K562 (cell line): ENCODE measurements around the gene ARFRP1. TPM values are rescaled to one million over a fixed set of nuclear protein-coding genes. Genes with fewer than 3 reads are reported as not detected.

Source experiments
- ATAC-seq: fragments of 200-7000 bp; cut with Tn5 transposase; 3 replicates; pipeline ENCODE4 v1.9.1; 2020; ENCODE audit warnings: moderate library complexity
- BruUV-seq: library from RNA; stranded (reverse); fragments of 400-500 nt; replicated peaks from 2 replicates; lab custom pipeline; 2021; lab: Mats Ljungman, UMichigan
- CTCF ChIA-PET: fragments of 300-600 bp; formaldehyde crosslinking; extraction: SDS; loops from one replicate; lab custom pipeline; 2021; ENCODE audit warnings: low intra/inter-chr PET ratio; lab: Yijun Ruan, JAX
- POLR2A ChIA-PET: fragments of 300-600, 350-650 bp; sonication (Branson Sonifier 250); formaldehyde crosslinking; extraction: SDS; loops from one replicate; lab custom pipeline; 2021; ENCODE audit warnings: antibody characterized with exemption, inconsistent platforms; lab: Yijun Ruan, JAX
- DNase-seq, 4 experiments: peaks; one replicate each; pipeline versions ENCODE4 v3.0.0 to v3.0.0-alpha.2; 2011 to 2018; ENCODE audit warnings: low spot score in 3 of 4, mixed read lengths in 3 of 4; ENCODE audit errors: extremely low read depth in 1 of 4
- FAIRE-seq: peaks from 2 replicates; lab custom pipeline; 2011; peaks lifted over from hg19 to GRCh38; lab: Jason Lieb, UNC
- H2AFZ ChIP-seq: 2 replicates; pipeline ENCODE4 v1.6.0; 2011; ENCODE audit warnings: low read depth, low read length, control low read depth, inconsistent platforms
- H3K27ac ChIP-seq: fragments of 200-600 bp; 3 replicates; pipeline ENCODE4 v1.8.0; 2011; ENCODE audit warnings: low read depth, mild to moderate bottlenecking, control low read depth, inconsistent platforms, low read length, moderate library complexity, mixed read lengths; ENCODE audit errors: extremely low read depth
- H3K27me3 ChIP-seq, 2 experiments: fragments of 300-600 bp in 1 of 2; 2 replicates in 1 of 2; 3 replicates in 1 of 2; pipeline versions ENCODE4 v1.6.0 to v1.8.0; 2011; ENCODE audit warnings: inconsistent platforms in 2 of 2, low read length in 2 of 2, mild to moderate bottlenecking in 1 of 2, mixed read lengths in 1 of 2, moderate library complexity in 1 of 2; ENCODE audit not compliant: control insufficient read depth in 2 of 2, insufficient read depth in 2 of 2
- H3K36me3 ChIP-seq: fragments of 300-600 bp; 3 replicates; pipeline ENCODE4 v1.8.0; 2011; ENCODE audit warnings: mild to moderate bottlenecking, low read length, inconsistent platforms; ENCODE audit not compliant: control insufficient read depth, insufficient read depth
- H3K4me1 ChIP-seq, 2 experiments: fragments of 200-600 bp in 1 of 2; replicated peaks in 1 of 2; 2 replicates in 1 of 2; 3 replicates in 1 of 2; pipeline versions ENCODE4 v1.5.1 to v1.8.0; 2011; ENCODE audit warnings: inconsistent platforms in 2 of 2, low read length in 2 of 2, mild to moderate bottlenecking in 1 of 2, mixed read lengths in 1 of 2, moderate library complexity in 1 of 2; ENCODE audit not compliant: control insufficient read depth in 2 of 2, insufficient read depth in 2 of 2
- H3K4me2 ChIP-seq: 2 replicates; pipeline ENCODE4 v1.6.1; 2011; ENCODE audit warnings: low read length, control low read depth, inconsistent platforms, mixed read lengths; ENCODE audit not compliant: insufficient read depth
- H3K4me3 ChIP-seq: fragments of 200-600 bp; sonication (generic), shearing (Covaris generic); 2 replicates; pipeline ENCODE4 v1.5.1; 2016; ENCODE audit warnings: control low read depth, inconsistent platforms
- H3K79me2 ChIP-seq: fragments of 200-600 bp; 3 replicates; pipeline ENCODE4 v1.8.0; 2011; ENCODE audit warnings: low read length, inconsistent platforms; ENCODE audit not compliant: control insufficient read depth, insufficient read depth
- H3K9ac ChIP-seq, 2 experiments: 2 replicates each; pipeline versions ENCODE4 v1.6.0 to v1.6.1; 2011; ENCODE audit warnings: low read depth in 2 of 2, low read length in 2 of 2, control low read depth in 1 of 2, inconsistent platforms in 1 of 2, mild to moderate bottlenecking in 1 of 2, mixed read lengths in 1 of 2; ENCODE audit not compliant: insufficient read depth in 1 of 2
- H3K9me1 ChIP-seq: one replicate; pipeline ENCODE4 v1.6.0; 2011; ENCODE audit warnings: inconsistent platforms, mild to moderate bottlenecking, low read length, moderate library complexity; ENCODE audit not compliant: control insufficient read depth, insufficient read depth
- H3K9me3 ChIP-seq: replicated peaks from 2 replicates; pipeline ENCODE4 v1.5.1; 2011; ENCODE audit warnings: low read depth, low read length, inconsistent platforms; ENCODE audit not compliant: control insufficient read depth, insufficient read depth
- H4K20me1 ChIP-seq: replicated peaks from 2 replicates; pipeline ENCODE4 v1.6.1; 2011; ENCODE audit warnings: low read length, inconsistent platforms, mixed read lengths; ENCODE audit not compliant: control insufficient read depth, insufficient read depth
- ATF7 ChIP-seq: fragments of 450-650 bp; IDR thresholded peaks from 2 replicates; pipeline ENCODE4 v1.7.1; 2014; ENCODE audit warnings: mild to moderate bottlenecking, moderate library complexity
- FIP1L1 ChIP-seq: fragments of 200-400 bp; formaldehyde crosslinking; IDR thresholded peaks from 2 replicates; pipeline ENCODE4 v1.6.1; 2018; ENCODE audit warnings: mild to moderate bottlenecking, low read depth, low read length; ENCODE audit not compliant: poor library complexity, severe bottlenecking
- FUS ChIP-seq: fragments of 200-400 bp; formaldehyde crosslinking; optimal IDR thresholded peaks from 2 replicates; pipeline ENCODE3; 2017; ENCODE audit warnings: low read depth, low read length
- HNRNPL ChIP-seq: fragments of 200-400 bp; formaldehyde crosslinking; IDR thresholded peaks from 2 replicates; pipeline ENCODE4 v1.6.1; 2017; ENCODE audit warnings: low read depth, mild to moderate bottlenecking, low read length
- LCOR ChIP-seq: sonication (generic); formaldehyde crosslinking; IDR thresholded peaks from 2 replicates; pipeline ENCODE4 v1.8.0; 2022; ENCODE audit warnings: mild to moderate bottlenecking, missing genetic modification reagents
- POLR2A ChIP-seq: fragments of 450-650 bp; conservative IDR thresholded peaks from 2 replicates; pipeline ENCODE4 v1.6.1; 2016
- RBFOX2 ChIP-seq: fragments of 200-400 bp; formaldehyde crosslinking; IDR thresholded peaks from 2 replicates; pipeline ENCODE4 v1.6.1; 2017; ENCODE audit warnings: low read depth, mild to moderate bottlenecking, low read length, moderate library complexity
- RBM14 ChIP-seq: fragments of 200-400 bp; formaldehyde crosslinking; IDR thresholded peaks from 2 replicates; pipeline ENCODE4 v1.6.1; 2018; ENCODE audit warnings: low read depth, mild to moderate bottlenecking, low read length, moderate library complexity, borderline replicate concordance; ENCODE audit not compliant: insufficient read depth
- RBM22 ChIP-seq: fragments of 200-400 bp; formaldehyde crosslinking; IDR thresholded peaks from 2 replicates; pipeline ENCODE4 v1.6.1; 2018; ENCODE audit warnings: low read length, low read depth; ENCODE audit not compliant: poor library complexity, severe bottlenecking
- RBM39 ChIP-seq: fragments of 200-400 bp; formaldehyde crosslinking; optimal IDR thresholded peaks from 2 replicates; pipeline ENCODE3; 2018; ENCODE audit warnings: low read depth, low read length
- SNRNP70 ChIP-seq: fragments of 200-400 bp; formaldehyde crosslinking; optimal IDR thresholded peaks from 2 replicates; pipeline ENCODE3; 2017; ENCODE audit warnings: low read depth, low read length
- SRSF1 ChIP-seq: fragments of 200-400 bp; formaldehyde crosslinking; IDR thresholded peaks from 2 replicates; pipeline ENCODE4 v1.6.1; 2017; ENCODE audit warnings: mild to moderate bottlenecking, low read depth, low read length, moderate library complexity
- U2AF1 ChIP-seq: fragments of 200-400 bp; formaldehyde crosslinking; optimal IDR thresholded peaks from 2 replicates; pipeline ENCODE3; 2017; ENCODE audit warnings: mild to moderate bottlenecking, low read depth, low read length, moderate library complexity
- ZNF212 ChIP-seq: fragments of 450-650 bp; formaldehyde crosslinking; IDR thresholded peaks from 2 replicates; pipeline ENCODE4 v1.4.0; 2020; ENCODE audit warnings: mild to moderate bottlenecking
- ZNF444 ChIP-seq: fragments of 250-450 bp; sonication (Bioruptor Pico); IDR thresholded peaks from 2 replicates; pipeline ENCODE4 v1.4.0; 2020; ENCODE audit warnings: mild to moderate bottlenecking, moderate library complexity
- ZNF696 ChIP-seq: fragments of 250-450 bp; sonication (Bioruptor Pico); conservative IDR thresholded peaks from 2 replicates; pipeline ENCODE4 v1.4.0; 2020; ENCODE audit warnings: mild to moderate bottlenecking, moderate library complexity
- WGBS: fragments of 100-300 bp; shearing (Covaris generic); methylation state at CpG from one replicate; pipeline ENCODE4 v1.1.6; 2016; ENCODE audit warnings: low coverage, mixed read lengths; ENCODE audit not compliant: insufficient coverage; ENCODE audit errors: missing lambda C conversion rate; 5-methylcytosine and 5-hydroxymethylcytosine counted together
- in situ Hi-C: fragments of 300-500 bp; cut with MboI; formaldehyde crosslinking; loops from 4 replicates; pipeline ENCODE4 v1.15.0; 2018; ENCODE audit warnings: inconsistent platforms, mixed read lengths
- intact Hi-C: fragments of 100-400 bp; cut with micrococcal nuclease; formaldehyde crosslinking; loops from 2 replicates; pipeline ENCODE4 v1.14.2; 2022
- polyA plus RNA-seq, 8 experiments: library from polyadenylated mRNA; depleted of rRNA in 4 of 8; stranded (reverse) in 5 of 8; unstranded in 3 of 8; fragments of >200 nt; fragmentation: Nextera tagmentation in 2 of 8; fragmentation: Illumina TruSeq in 1 of 8; extraction: Ambion mirVana in 2 of 8; extraction: Trizol in 1 of 8; gene quantifications; 2 replicates each; pipeline versions ENCODE4 v1.2.1 to v1.2.3, GENCODE V29; 2011 to 2014; ENCODE audit warnings: inconsistent platforms in 1 of 8, missing spikeins in 1 of 8
- total RNA-seq, 7 experiments: library from RNA; depleted of rRNA in 6 of 7; stranded (reverse); fragments of >200 nt in 6 of 7; fragmentation: Illumina TruSeq in 2 of 7; extraction: Trizol in 2 of 7; gene quantifications; 2 replicates each; pipeline versions ENCODE4 v1.2.1 to v1.2.3, GENCODE V29; 2011 to 2021; ENCODE audit warnings: low replicate concordance in 1 of 7
- TF ChIP-seq, protein P1 (sequence below): fragments of 200-400 bp; formaldehyde crosslinking; IDR thresholded peaks from 2 replicates; pipeline ENCODE4 v1.6.1; 2017; ENCODE audit warnings: mild to moderate bottlenecking, low read depth, low read length, moderate library complexity
- TF ChIP-seq, protein P2 (sequence below): fragments of 250-450 bp; sonication (Bioruptor Pico); IDR thresholded peaks from 2 replicates; pipeline ENCODE4 v1.5.0; 2021; ENCODE audit warnings: mild to moderate bottlenecking, borderline replicate concordance

ARFRP1 gene
- total and polyA plus RNA-seq, 9 of the 15 experiments (the other 6 are each of a cell fraction or from before 2014, with no cell fraction given) = 2.2 to 78.9 (median 37.3) TPM

DNA sequence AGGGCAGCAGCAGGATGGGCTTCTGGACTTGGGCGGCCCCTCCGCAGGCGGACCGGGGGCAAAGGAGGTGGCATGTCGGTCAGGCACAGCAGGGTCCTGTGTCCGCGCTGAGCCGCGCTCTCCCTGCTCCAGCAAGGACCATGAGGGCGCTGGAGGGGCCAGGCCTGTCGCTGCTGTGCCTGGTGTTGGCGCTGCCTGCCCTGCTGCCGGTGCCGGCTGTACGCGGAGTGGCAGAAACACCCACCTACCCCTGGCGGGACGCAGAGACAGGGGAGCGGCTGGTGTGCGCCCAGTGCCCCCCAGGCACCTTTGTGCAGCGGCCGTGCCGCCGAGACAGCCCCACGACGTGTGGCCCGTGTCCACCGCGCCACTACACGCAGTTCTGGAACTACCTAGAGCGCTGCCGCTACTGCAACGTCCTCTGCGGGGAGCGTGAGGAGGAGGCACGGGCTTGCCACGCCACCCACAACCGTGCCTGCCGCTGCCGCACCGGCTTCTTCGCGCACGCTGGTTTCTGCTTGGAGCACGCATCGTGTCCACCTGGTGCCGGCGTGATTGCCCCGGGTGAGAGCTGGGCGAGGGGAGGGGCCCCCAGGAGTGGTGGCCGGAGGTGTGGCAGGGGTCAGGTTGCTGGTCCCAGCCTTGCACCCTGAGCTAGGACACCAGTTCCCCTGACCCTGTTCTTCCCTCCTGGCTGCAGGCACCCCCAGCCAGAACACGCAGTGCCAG, 11.0 kb downstream of the ARFRP1 start, which contains the start of gene TNFRSF6B:
Gene TNFRSF6B, plus strand, starts transcription at position 25 of the 729 bp plus-strand sequence. Its CDS starts 116 bp downstream, at position 141.
- peaks cover 9 to 80% of the 10 kb centered on the region in 2 experiments for H3K4me1 ChIP-seq
- no TSS peak for BruUV-seq
- in situ Hi-C loops = no loop called here
- no peaks in the 10 kb centered on the region for H3K79me2 ChIP-seq
- no peak for FAIRE-seq
- no peak within 1 kb of the TSS for H3K4me3 ChIP-seq
- POLR2A ChIA-PET = interaction anchor here (0.7 to 3.1 kb wide), 3 partner anchors 11 to 168 kb away, joined by 3 to 27 read pairs (median 4); partner anchors contain the start of genes ARFRP1, TPD52L2 and ZGPAT
- no peak within 1 kb of the TSS for H3K4me2 ChIP-seq
- H3K9ac ChIP-seq = peak within 1 kb of the TSS in 1 of 2 experiments; percentile 36; a peak in 1 of 4 replicates
- no peaks in the 10 kb centered on the region for H3K27me3 ChIP-seq
- CTCF ChIA-PET = no interaction called here
- no peaks in the 10 kb centered on the region; the same call in 1 of the 2 replicates for H4K20me1 ChIP-seq
- H3K9me1 ChIP-seq = no peaks in the 10 kb centered on the region
- H2AFZ ChIP-seq = no peak within 1 kb of the TSS
- H3K36me3 ChIP-seq = peaks cover 26% of the 10 kb centered on the region; the same call in 2 of the 3 replicates
- no peaks in the 10 kb centered on the region for H3K9me3 ChIP-seq
- DNase-seq = peak in 1 of 4 experiments; percentile 17
- 90% methylated on average over 34 of the region's 52 CpGs for WGBS
- ATAC-seq = no peak
- H3K27ac ChIP-seq = no peak within 1 kb of the TSS
- intact Hi-C loops = no loop called here
- peak; percentile 25 for TF ChIP-seq SNRNP70
- 0 out of 2 replicates have a peak, but pooled peaks have one; percentile 24 for TF ChIP-seq RBM14
- no peak for TF ChIP-seq ZNF696 (CRISPR knock-in tag)
- TF ChIP-seq FIP1L1 = peak; percentile 66
- no peak for TF ChIP-seq ZNF444 (CRISPR knock-in tag)
- TF ChIP-seq RBFOX2 = peak; percentile 42
- TF ChIP-seq SRSF1 = peak; percentile 58; the same call in 1 of the 2 replicates
- no peak for TF ChIP-seq ATF7
- peak; percentile 67 for TF ChIP-seq U2AF1
- peak; percentile 90 for TF ChIP-seq RBM22
- peak; percentile 49 for TF ChIP-seq POLR2A
- TF ChIP-seq RBM39 = peak; percentile 66
- peak; percentile 95; the same call in 1 of the 2 replicates for TF ChIP-seq HNRNPL
- TF ChIP-seq LCOR (CRISPR knock-in tag) = 0 out of 2 replicates have a peak, but pooled peaks have one; percentile 31
- peak; percentile 94 for TF ChIP-seq FUS
- no peak for TF ChIP-seq ZNF212 (CRISPR knock-in tag)
- TF ChIP-seq, protein P1, sequence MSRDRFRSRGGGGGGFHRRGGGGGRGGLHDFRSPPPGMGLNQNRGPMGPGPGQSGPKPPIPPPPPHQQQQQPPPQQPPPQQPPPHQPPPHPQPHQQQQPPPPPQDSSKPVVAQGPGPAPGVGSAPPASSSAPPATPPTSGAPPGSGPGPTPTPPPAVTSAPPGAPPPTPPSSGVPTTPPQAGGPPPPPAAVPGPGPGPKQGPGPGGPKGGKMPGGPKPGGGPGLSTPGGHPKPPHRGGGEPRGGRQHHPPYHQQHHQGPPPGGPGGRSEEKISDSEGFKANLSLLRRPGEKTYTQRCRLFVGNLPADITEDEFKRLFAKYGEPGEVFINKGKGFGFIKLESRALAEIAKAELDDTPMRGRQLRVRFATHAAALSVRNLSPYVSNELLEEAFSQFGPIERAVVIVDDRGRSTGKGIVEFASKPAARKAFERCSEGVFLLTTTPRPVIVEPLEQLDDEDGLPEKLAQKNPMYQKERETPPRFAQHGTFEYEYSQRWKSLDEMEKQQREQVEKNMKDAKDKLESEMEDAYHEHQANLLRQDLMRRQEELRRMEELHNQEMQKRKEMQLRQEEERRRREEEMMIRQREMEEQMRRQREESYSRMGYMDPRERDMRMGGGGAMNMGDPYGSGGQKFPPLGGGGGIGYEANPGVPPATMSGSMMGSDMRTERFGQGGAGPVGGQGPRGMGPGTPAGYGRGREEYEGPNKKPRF = peak; percentile 43; the same call in 1 of the 2 replicates
- TF ChIP-seq, protein P2, sequence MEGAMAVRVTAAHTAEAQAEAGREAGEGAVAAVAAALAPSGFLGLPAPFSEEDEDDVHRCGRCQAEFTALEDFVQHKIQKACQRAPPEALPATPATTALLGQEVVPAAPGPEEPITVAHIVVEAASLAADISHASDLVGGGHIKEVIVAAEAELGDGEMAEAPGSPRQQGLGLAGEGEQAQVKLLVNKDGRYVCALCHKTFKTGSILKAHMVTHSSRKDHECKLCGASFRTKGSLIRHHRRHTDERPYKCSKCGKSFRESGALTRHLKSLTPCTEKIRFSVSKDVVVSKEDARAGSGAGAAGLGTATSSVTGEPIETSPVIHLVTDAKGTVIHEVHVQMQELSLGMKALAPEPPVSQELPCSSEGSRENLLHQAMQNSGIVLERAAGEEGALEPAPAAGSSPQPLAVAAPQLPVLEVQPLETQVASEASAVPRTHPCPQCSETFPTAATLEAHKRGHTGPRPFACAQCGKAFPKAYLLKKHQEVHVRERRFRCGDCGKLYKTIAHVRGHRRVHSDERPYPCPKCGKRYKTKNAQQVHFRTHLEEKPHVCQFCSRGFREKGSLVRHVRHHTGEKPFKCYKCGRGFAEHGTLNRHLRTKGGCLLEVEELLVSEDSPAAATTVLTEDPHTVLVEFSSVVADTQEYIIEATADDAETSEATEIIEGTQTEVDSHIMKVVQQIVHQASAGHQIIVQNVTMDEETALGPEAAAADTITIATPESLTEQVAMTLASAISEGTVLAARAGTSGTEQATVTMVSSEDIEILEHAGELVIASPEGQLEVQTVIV (CRISPR knock-in tag) = no peak
